DOHH2 (cell line): ENCODE data around the gene ARMH2.

Experiments
- CTCF ChIP-seq: fragments of 200-600 bp; sonication (generic); IDR thresholded peaks from one replicate; pipeline ENCODE4 v1.5.1; 2014; ENCODE audit warnings: antibody characterized with exemption, mild to moderate bottlenecking, low read depth, low read length; ENCODE audit not compliant: poor library complexity, severe bottlenecking
- EZH2phosphoT487 ChIP-seq: fragments of 200-600 bp; sonication (generic); IDR thresholded peaks from 2 replicates; pipeline ENCODE4 v1.6.1; 2017; ENCODE audit warnings: borderline replicate concordance, mild to moderate bottlenecking, antibody characterized with exemption, low read length, moderate library complexity, mixed read lengths

- TF ChIP-seq CTCF (no peak), EZH2phosphoT487 (no peak)
These were observed 20.6 kb downstream of the ARMH2 start for GRCh38 chr6:24778121-24778520.
